ACC112 (cell line): ENCODE data around the gene ANKMY1.

Experiments
- H2AFZ ChIP-seq: fragments of 200-600 bp; sonication (generic); one replicate; pipeline ENCODE4 v1.6.0; 2017; ENCODE audit warnings: antibody characterized with exemption, low read length; ENCODE audit not compliant: unreplicated experiment
- H3K27ac ChIP-seq: fragments of 200-600 bp; sonication (generic); 2 replicates; pipeline ENCODE4 v1.5.1; 2014; ENCODE audit warnings: low read depth, mild to moderate bottlenecking, antibody characterized with exemption, low read length, moderate library complexity
- H3K27me3 ChIP-seq: fragments of 200-600 bp; sonication (generic); 2 replicates; pipeline ENCODE4 v1.6.1; 2014; ENCODE audit warnings: mild to moderate bottlenecking, antibody characterized with exemption, low read length, moderate library complexity, mixed read lengths; ENCODE audit not compliant: insufficient read depth
- H3K36me3 ChIP-seq: fragments of 200-600 bp; sonication (generic); 2 replicates; pipeline ENCODE4 v1.6.1; 2016; ENCODE audit warnings: mild to moderate bottlenecking, antibody characterized with exemption, low read length, moderate library complexity, mixed read lengths; ENCODE audit not compliant: insufficient read depth
- H3K4me1 ChIP-seq: fragments of 200-600 bp; sonication (generic); one replicate; pipeline ENCODE4 v1.6.1; 2016; ENCODE audit warnings: low read length, mixed read lengths; ENCODE audit not compliant: insufficient read depth, unreplicated experiment, control insufficient read depth
- H3K4me3 ChIP-seq: fragments of 200-600 bp; sonication (generic); 2 replicates; pipeline ENCODE4 v1.5.1; 2014; ENCODE audit warnings: mild to moderate bottlenecking, low read depth, low read length
- H3K79me2 ChIP-seq: fragments of 200-600 bp; sonication (generic); one replicate; pipeline ENCODE4 v1.6.0; 2016; ENCODE audit warnings: low read length; ENCODE audit not compliant: control insufficient read depth, unreplicated experiment, insufficient read depth

The ANKMY1 gene

DNA sequence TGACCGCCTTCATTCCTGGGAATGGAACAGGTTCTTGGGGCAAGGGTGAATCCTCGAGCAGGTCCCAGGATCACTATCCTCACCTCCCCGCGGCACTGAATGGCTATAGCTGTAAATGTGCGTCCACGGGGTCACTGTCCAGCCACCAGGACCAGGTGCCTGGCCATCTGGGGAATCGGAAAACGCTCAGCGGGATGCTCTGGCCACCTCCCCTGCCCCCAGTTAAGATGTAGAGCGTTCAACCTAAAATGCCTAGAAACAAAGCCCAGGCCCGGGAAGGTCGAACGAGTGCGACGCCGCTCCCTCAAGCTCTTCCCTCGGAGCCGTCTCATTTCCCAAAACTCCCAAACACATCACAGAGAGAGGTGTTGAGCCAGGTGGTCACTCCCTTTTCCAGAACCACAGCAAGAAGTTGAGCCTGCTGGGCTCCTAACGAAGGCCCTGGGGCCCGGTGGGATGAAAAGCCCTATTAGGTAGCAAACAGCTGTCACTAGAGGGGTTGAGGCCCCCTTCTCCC is 28.0 kb upstream of the ANKMY1 start:
- Histone ChIP-seq H3K4me1 (peaks cover 37% of the 10 kb centered on the region), H2AFZ (no peak overlapping the region), H3K4me3 (peak overlapping the region; percentile 89), H3K27me3 (no peaks in the 10 kb centered on the region), H3K36me3 (0 out of 2 replicates have a peak, but pooled peaks cover 5% of the 10 kb centered on the region), H3K79me2 (peaks cover 63% of the 10 kb centered on the region), H3K27ac (peak overlapping the region; percentile 76)

DNA sequence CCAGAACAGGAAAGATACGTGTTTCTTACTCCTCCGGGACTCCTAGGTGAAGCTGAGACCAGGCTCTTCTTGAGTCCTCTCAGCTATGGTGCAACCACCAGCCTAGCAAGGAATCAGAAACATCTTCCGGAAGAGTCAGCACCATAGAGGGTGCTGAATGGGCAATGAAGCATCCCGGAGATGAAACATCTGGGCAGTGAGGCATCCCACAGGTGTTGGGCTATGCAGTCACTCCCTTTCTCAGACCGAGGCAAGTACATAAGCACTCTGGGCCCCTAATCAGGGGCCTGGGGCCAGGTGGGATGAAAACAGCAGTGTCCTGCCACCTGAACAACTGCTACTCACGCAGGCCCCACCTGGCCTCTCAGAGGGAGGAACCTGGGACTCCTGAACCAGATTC is 27.3 kb upstream of the ANKMY1 start:
- Histone ChIP-seq H3K36me3 (0 out of 2 replicates have a peak, but pooled peaks cover 6% of the 10 kb centered on the region), H3K27ac (no peak overlapping the region), H3K79me2 (peaks cover 67% of the 10 kb centered on the region), H3K4me1 (peaks cover 41% of the 10 kb centered on the region), H3K4me3 (peak overlapping the region; percentile 89), H2AFZ (no peak overlapping the region), H3K27me3 (no peaks in the 10 kb centered on the region)

DNA sequence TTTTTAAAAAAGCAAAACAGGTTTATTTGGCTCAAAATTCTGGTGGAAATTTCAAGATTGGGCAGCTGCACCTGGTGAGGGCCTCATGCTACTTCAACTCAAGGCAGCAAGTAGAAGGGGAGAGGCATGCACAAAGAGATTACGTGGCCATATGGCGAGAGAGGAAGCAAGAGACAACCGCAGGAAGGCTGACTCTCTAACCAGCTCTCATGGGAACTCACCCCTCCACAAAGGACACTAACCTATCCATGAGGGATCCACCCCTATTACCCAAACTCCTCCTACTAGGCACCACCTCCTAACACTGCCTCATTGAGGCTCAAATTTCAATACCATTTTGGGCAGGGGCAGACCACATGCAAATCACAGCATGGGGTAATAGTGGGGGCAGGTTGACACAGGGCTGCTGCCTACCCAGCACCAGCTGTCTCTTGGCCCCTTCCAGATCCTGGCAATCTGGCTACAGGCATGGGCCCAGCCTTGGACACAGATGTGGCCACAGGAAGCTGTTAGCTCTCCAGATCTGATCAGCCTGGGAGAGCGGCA is 26.8 kb upstream of the ANKMY1 start:
- no peak overlapping the region for H3K27ac ChIP-seq
- no peaks in the 10 kb centered on the region for H3K27me3 ChIP-seq
- peaks cover 45% of the 10 kb centered on the region for H3K4me1 ChIP-seq
- peaks cover 66% of the 10 kb centered on the region for H3K79me2 ChIP-seq
- H3K36me3 ChIP-seq: 0 out of 2 replicates have a peak, but pooled peaks cover 6% of the 10 kb centered on the region
- H3K4me3 ChIP-seq: peak overlapping the region; percentile 89
- no peak overlapping the region for H2AFZ ChIP-seq

DNA sequence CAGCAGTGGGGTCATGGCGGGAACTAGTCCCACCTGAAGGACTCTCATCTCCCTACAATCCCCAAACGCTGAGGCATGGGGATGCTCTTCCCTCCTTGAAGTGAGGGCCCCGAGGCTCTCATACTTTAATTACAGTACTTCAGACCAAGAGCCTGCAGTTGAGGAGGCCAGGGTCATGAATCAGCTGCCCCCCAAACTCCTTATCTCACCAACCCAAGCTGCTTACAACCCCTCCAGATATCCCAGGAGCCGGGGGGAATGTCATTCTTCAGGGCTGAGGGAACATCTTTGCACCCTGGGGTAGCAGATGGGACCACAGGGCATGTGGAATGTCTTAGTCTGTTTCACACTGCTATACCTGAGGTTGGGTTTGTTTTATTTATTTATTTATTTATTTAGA is 26.0 kb upstream of the ANKMY1 start:
- H3K79me2 ChIP-seq: peaks cover 59% of the 10 kb centered on the region
- H3K36me3 ChIP-seq: 0 out of 2 replicates have a peak, but pooled peaks cover 6% of the 10 kb centered on the region
- peaks cover 53% of the 10 kb centered on the region for H3K4me1 ChIP-seq
- H3K27me3 ChIP-seq: no peaks in the 10 kb centered on the region
- no peak overlapping the region for H3K27ac ChIP-seq
- H2AFZ ChIP-seq: no peak overlapping the region
- H3K4me3 ChIP-seq: no peak overlapping the region

DNA sequence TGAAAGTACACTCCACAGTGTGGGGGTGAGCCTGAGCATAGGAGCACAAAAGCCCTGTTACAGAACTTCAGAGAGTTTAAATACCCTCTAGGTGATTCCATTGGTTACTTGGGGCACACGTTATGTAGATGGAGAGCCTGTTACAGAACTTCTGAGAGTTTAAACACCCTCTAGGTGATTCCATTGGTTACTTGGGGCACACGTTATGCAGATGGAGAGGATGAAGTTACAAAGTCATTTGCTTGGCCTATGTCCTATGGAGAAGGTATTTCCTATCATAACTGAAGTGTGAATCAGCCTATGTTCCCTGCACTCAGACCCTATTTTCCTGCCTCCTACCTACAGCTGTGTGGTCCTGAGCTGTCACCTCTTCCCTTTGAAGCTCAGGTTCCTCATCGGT is 25.0 kb upstream of the ANKMY1 start:
- Histone ChIP-seq H2AFZ (no peak overlapping the region), H3K36me3 (0 out of 2 replicates have a peak, but pooled peaks cover 6% of the 10 kb centered on the region), H3K79me2 (peaks cover 49% of the 10 kb centered on the region), H3K27me3 (no peaks in the 10 kb centered on the region), H3K27ac (no peak overlapping the region), H3K4me1 (peaks cover 52% of the 10 kb centered on the region), H3K4me3 (no peak overlapping the region)

DNA sequence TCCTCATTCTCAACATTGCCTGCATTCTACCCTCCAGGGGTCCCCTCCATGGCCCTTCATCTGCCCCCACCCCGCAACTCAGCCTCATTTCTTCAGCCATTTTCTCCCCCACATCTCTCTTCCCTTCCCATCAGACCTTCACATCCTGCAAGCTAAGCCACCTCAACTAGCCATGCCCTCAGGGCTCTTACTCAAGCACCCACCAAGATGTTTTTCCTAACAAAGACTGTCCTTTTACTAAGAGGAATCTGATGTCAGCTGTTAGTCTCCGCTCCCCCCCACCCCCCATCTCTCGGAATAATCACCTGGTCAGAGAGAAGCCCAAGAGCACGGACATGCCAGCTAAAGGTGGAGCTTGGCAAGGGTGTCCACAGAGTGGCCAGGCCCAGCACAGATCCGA is 24.0 kb upstream of the ANKMY1 start:
- peaks cover 42% of the 10 kb centered on the region for H3K79me2 ChIP-seq
- no peak overlapping the region for H3K4me3 ChIP-seq
- H3K27ac ChIP-seq: no peak overlapping the region
- H2AFZ ChIP-seq: no peak overlapping the region
- H3K36me3 ChIP-seq: 0 out of 2 replicates have a peak, but pooled peaks cover 6% of the 10 kb centered on the region
- no peaks in the 10 kb centered on the region for H3K27me3 ChIP-seq
- peaks cover 47% of the 10 kb centered on the region for H3K4me1 ChIP-seq

DNA sequence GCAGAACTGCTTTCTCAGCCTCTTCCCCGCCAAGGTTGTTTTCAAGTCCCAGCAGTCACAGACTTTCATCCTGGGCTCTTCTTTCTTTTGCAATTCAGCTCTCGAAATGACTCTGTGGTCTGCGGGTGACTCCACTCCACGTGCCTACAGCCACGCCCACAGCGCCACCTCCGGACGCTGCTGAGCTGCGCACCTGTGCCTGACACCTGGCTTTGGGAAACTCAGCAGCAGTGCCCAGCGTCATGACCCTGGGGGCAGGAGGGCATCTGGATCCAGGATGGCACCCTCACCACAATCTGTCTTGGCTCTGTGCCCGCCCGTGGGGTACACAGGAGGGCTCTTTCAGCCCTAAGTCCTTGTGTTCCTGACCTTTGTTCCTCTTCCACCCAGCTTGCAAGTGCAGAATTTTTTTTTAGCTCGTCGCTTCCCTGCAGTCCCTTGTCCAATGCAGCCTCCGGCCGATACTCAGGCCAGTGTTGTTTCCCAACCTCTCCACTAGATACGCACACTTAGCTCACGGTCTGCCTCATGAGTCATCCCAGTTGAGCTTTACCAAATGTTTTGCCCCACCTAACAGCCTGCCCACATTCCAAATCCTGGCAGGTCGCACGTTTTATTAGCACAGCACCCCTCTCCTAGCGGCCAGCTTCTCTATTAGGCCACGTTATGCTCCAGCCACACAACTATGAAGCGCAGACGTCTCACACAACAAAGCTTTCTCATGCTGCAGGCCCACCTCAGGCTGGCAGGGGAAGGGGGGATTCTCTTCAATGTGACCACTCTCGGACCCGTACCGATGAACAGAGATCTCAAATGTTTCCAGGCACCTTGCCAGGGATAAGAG is 22.2 kb upstream of the ANKMY1 start:
- Histone ChIP-seq H3K27ac (peak overlapping the region; percentile 67; the same call in 1 of the 2 replicates), H3K4me3 (no peak overlapping the region), H3K36me3 (0 out of 2 replicates have a peak, but pooled peaks cover 6% of the 10 kb centered on the region), H3K79me2 (peaks cover 31% of the 10 kb centered on the region), H3K4me1 (peaks cover 42% of the 10 kb centered on the region), H2AFZ (no peak overlapping the region), H3K27me3 (no peaks in the 10 kb centered on the region)

DNA sequence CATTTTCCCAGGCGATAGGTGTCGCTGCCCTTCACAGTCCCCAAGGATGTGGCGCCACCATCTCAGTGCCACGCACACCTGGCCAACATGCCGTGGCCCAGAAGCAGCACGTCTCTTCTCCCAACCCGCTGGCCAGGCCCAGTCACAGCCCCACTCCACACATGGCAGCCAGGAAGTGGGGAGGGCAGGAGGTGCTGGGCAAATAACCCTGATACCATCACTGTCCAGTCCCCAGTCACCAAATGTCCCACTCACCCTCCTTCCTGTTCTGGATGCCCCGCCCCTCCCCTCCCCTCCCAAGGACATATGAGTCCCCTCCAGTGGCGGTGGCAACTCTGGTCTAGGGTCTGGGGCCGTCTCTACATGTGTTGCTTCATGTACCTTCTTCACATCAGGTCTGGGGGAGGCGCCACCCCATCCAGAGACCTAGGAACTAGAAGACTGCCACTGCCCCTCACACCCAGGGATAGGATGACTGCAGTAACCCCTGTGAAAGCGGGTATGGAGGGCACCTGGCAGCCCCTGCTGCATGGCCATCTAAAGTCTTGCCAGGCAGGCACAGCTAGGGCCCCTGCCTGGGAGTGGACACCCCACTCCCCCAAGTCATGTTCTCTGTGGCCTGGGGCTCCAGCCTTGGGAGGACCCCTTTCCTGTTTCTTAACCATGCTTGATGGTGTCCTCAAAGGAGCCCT is 21.4 kb upstream of the ANKMY1 start:
- no peak overlapping the region for H2AFZ ChIP-seq
- H3K36me3 ChIP-seq: 0 out of 2 replicates have a peak, but pooled peaks cover 6% of the 10 kb centered on the region
- peaks cover 23% of the 10 kb centered on the region for H3K79me2 ChIP-seq
- H3K4me1 ChIP-seq: peaks cover 34% of the 10 kb centered on the region
- no peak overlapping the region for H3K4me3 ChIP-seq
- no peaks in the 10 kb centered on the region for H3K27me3 ChIP-seq
- H3K27ac ChIP-seq: peak overlapping the region; percentile 67; the same call in 1 of the 2 replicates

DNA sequence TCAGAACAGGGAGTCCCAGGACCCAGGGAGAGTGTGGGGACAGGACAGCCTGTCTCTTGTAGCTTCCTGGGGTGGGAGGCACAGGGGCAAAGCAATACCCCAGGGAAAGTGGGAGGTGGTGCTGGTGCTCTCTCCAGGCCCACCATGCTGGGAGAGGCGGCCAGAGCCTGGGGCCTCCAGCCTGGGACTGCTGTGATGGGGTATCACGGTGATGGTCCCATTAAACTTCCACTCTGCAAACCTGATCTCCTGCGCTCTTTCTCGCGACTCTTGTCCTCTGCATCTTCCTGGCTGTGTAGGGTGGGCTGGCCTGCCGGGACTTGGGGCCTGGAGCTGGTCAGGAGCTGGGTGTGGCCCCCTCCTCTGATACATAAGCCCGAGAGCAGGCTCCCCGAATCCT is 20.7 kb upstream of the ANKMY1 start:
- peaks cover 30% of the 10 kb centered on the region for H3K4me1 ChIP-seq
- no peak overlapping the region for H3K4me3 ChIP-seq
- 0 out of 2 replicates have a peak, but pooled peaks cover 6% of the 10 kb centered on the region for H3K36me3 ChIP-seq
- H3K27me3 ChIP-seq: no peaks in the 10 kb centered on the region
- no peak overlapping the region for H2AFZ ChIP-seq
- peaks cover 20% of the 10 kb centered on the region for H3K79me2 ChIP-seq
- H3K27ac ChIP-seq: no peak overlapping the region

DNA sequence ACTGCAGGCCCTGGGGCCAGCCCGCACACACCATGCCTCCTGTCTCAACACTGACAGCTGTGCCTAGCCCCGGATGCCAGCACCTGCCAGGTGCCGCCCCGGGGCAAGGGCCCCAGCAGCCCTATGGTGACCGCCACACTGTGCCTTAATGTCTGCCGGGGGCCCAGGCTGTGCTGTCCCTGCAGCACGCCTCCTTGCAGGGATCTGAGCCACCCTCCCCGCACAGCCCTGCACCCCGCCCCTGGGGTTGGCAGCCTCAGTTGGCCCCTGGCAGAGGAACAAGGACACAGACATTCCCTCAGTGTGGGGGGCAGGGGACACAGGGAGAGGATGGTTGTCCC is 20.3 kb upstream of the ANKMY1 start:
- no peak overlapping the region for H3K27ac ChIP-seq
- H3K4me1 ChIP-seq: peaks cover 26% of the 10 kb centered on the region
- H3K79me2 ChIP-seq: peaks cover 16% of the 10 kb centered on the region
- no peak overlapping the region for H2AFZ ChIP-seq
- no peaks in the 10 kb centered on the region for H3K27me3 ChIP-seq
- H3K4me3 ChIP-seq: no peak overlapping the region
- 0 out of 2 replicates have a peak, but pooled peaks cover 6% of the 10 kb centered on the region for H3K36me3 ChIP-seq
